ENCODE data around the gene CACNA1A. TPM values are rescaled to one million over a fixed set of nuclear protein-coding genes. Genes with fewer than 3 reads are reported as not detected.

The CACNA1A gene
- total RNA-seq, 1 experiment from 2014 or later, result not detected

DNA sequence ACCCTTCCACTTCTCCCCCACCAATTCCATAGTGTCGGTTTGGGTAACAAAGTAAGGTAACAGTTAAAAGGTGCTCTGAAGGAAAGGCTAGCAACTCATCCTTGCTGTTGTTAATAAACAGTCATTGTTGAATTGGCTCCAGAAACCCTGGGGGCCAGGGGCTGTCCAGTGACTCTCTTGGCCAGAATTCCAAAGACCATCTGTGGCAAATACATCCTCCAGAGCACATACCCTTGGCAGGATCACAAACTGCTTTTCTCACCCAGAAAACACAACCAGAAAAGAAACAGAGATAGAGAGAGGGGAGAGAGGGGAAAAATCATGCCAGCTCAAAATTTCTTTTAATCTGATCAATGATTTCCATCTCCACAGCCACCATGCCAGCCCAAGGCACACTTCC, 22.1 kb downstream of the CACNA1A start:
- no peak overlapping the region for H3K27ac ChIP-seq (ENCODE audit: low read length)
- H3K9ac ChIP-seq (ENCODE audit: low read length), result no peak overlapping the region
- H3K79me2 ChIP-seq (ENCODE audit: low read length), result no peaks in the 10 kb centered on the region
- no peak overlapping the region for H2AFZ ChIP-seq (ENCODE audit: low read length)
- no peaks in the 10 kb centered on the region for H3K27me3 ChIP-seq (ENCODE audit: low read length)
- no peaks in the 10 kb centered on the region for H3K36me3 ChIP-seq (ENCODE audit: insufficient read depth, low read length)
- H3K4me1 ChIP-seq (ENCODE audit: low read length), result no peaks in the 10 kb centered on the region
- no peaks in the 10 kb centered on the region for H4K20me1 ChIP-seq (ENCODE audit: insufficient read depth, low read depth, low read length)
- H3K9me3 ChIP-seq (ENCODE audit: low read length), result no peaks in the 10 kb centered on the region; the same call in 1 of the 2 replicates
- no peaks in the 10 kb centered on the region for H3K9me2 ChIP-seq (replicated peaks; ENCODE audit: insufficient read depth, low read length)
- H3K4me3 ChIP-seq (ENCODE audit: low read length), result no peak overlapping the region
- no peak for DNase-seq
- no peak overlapping the region for H3K4me2 ChIP-seq (ENCODE audit: low read depth, low read length, poor library complexity, severe bottlenecking)

GRCh38 chr19:13483215-13483614, 23.1 kb downstream of the CACNA1A start:
- DNase-seq, result peak; percentile 52
- no peaks in the 10 kb centered on the region; the same call in 1 of the 2 replicates for H3K9me3 ChIP-seq (ENCODE audit: low read length)
- no peak overlapping the region for H3K4me3 ChIP-seq (ENCODE audit: low read length)

GRCh38 chr19:13478576-13478975, 27.7 kb downstream of the CACNA1A start:
- Histone ChIP-seq H3K9me3 (ENCODE audit: low read length) (no peaks in the 10 kb centered on the region; the same call in 1 of the 2 replicates), H3K9me2 (replicated peaks; ENCODE audit: insufficient read depth, low read length) (no peaks in the 10 kb centered on the region), H2AFZ (ENCODE audit: low read length) (no peak overlapping the region), H4K20me1 (ENCODE audit: insufficient read depth, low read depth, low read length) (no peaks in the 10 kb centered on the region), H3K27ac (ENCODE audit: low read length) (no peak overlapping the region), H3K27me3 (ENCODE audit: low read length) (peaks cover 4% of the 10 kb centered on the region; the same call in 1 of the 2 replicates), H3K9ac (ENCODE audit: low read length) (no peak overlapping the region), H3K4me1 (ENCODE audit: low read length) (no peaks in the 10 kb centered on the region), H3K79me2 (ENCODE audit: low read length) (no peaks in the 10 kb centered on the region), H3K4me3 (ENCODE audit: low read length) (no peak overlapping the region), H3K36me3 (ENCODE audit: insufficient read depth, low read length) (no peaks in the 10 kb centered on the region), H3K4me2 (ENCODE audit: low read depth, low read length, poor library complexity, severe bottlenecking) (no peak overlapping the region)
- DNase-seq, result no peak

More at GRCh38 chr19:13483215-13483614, 23.1 kb downstream of the CACNA1A start:
- Histone ChIP-seq H3K4me1 (ENCODE audit: low read length) (no peaks in the 10 kb centered on the region), H4K20me1 (ENCODE audit: insufficient read depth, low read depth, low read length) (no peaks in the 10 kb centered on the region), H3K4me2 (ENCODE audit: low read depth, low read length, poor library complexity, severe bottlenecking) (no peak overlapping the region), H3K36me3 (ENCODE audit: insufficient read depth, low read length) (no peaks in the 10 kb centered on the region), H3K9ac (ENCODE audit: low read length) (no peak overlapping the region), H3K79me2 (ENCODE audit: low read length) (no peaks in the 10 kb centered on the region), H3K27ac (ENCODE audit: low read length) (no peak overlapping the region), H2AFZ (ENCODE audit: low read length) (no peak overlapping the region), H3K9me2 (replicated peaks; ENCODE audit: insufficient read depth, low read length) (no peaks in the 10 kb centered on the region), H3K27me3 (ENCODE audit: low read length) (no peaks in the 10 kb centered on the region)

DNA sequence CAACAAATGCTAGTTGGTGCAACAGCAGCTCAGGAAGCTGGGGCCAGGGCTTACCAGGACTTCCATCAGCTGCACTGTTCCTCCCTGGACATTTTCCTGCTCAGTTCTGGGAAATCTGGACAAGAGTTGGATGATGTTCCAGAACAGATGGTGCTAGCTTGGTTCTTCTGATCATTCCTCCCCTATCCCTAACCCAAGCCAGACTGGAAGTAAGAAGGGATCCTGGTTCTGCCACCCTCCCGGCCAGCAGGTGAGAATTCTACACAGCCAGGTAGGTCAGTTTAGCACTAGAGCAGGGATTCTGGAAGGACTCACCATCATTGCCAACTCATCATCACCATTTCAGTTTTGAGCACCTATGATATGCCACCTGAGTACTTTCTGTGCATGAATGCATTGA, 30.2 kb downstream of the CACNA1A start:
- no peak overlapping the region for H2AFZ ChIP-seq (ENCODE audit: low read length)
- H3K36me3 ChIP-seq (ENCODE audit: insufficient read depth, low read length), result no peaks in the 10 kb centered on the region
- no peak overlapping the region for H3K4me2 ChIP-seq (ENCODE audit: low read depth, low read length, poor library complexity, severe bottlenecking)
- no peaks in the 10 kb centered on the region for H3K9me2 ChIP-seq (replicated peaks; ENCODE audit: insufficient read depth, low read length)
- H3K9ac ChIP-seq (ENCODE audit: low read length), result no peak overlapping the region
- H3K9me3 ChIP-seq (ENCODE audit: low read length), result no peaks in the 10 kb centered on the region
- DNase-seq, result no peak
- no peaks in the 10 kb centered on the region for H3K4me1 ChIP-seq (ENCODE audit: low read length)
- no peaks in the 10 kb centered on the region for H3K79me2 ChIP-seq (ENCODE audit: low read length)
- no peak overlapping the region for H3K27ac ChIP-seq (ENCODE audit: low read length)
- no peak overlapping the region for H3K4me3 ChIP-seq (ENCODE audit: low read length)
- peaks cover 4% of the 10 kb centered on the region; the same call in 1 of the 2 replicates for H3K27me3 ChIP-seq (ENCODE audit: low read length)
- H4K20me1 ChIP-seq (ENCODE audit: insufficient read depth, low read depth, low read length), result no peaks in the 10 kb centered on the region

DNA sequence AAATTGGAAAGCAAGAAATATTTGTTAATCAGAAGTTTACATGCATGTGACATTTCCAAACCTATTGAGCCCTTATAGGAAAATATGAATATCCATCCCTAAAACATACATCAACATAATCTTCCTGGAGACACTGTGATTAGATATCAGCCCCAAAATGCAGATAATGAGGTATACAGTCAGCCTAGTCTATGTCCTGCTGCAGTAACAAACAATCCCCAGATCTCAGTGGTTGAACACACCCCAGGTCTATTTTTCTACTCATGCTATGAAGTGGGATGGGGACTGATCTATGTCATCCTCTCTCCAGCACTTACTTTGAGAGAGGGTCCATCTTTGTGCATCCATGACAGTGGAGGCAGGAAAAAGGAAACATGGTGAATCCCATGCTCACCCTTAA, 31.2 kb downstream of the CACNA1A start:
- Histone ChIP-seq H3K27ac (ENCODE audit: low read length) (no peak overlapping the region), H3K27me3 (ENCODE audit: low read length) (peaks cover 4% of the 10 kb centered on the region; the same call in 1 of the 2 replicates), H3K4me3 (ENCODE audit: low read length) (no peak overlapping the region), H3K9me3 (ENCODE audit: low read length) (no peaks in the 10 kb centered on the region), H3K4me2 (ENCODE audit: low read depth, low read length, poor library complexity, severe bottlenecking) (no peak overlapping the region), H3K9me2 (replicated peaks; ENCODE audit: insufficient read depth, low read length) (no peaks in the 10 kb centered on the region), H4K20me1 (ENCODE audit: insufficient read depth, low read depth, low read length) (no peaks in the 10 kb centered on the region), H3K4me1 (ENCODE audit: low read length) (no peaks in the 10 kb centered on the region), H3K79me2 (ENCODE audit: low read length) (no peaks in the 10 kb centered on the region), H3K36me3 (ENCODE audit: insufficient read depth, low read length) (no peaks in the 10 kb centered on the region), H3K9ac (ENCODE audit: low read length) (no peak overlapping the region), H2AFZ (ENCODE audit: low read length) (no peak overlapping the region)
- DNase-seq, result no peak

DNA sequence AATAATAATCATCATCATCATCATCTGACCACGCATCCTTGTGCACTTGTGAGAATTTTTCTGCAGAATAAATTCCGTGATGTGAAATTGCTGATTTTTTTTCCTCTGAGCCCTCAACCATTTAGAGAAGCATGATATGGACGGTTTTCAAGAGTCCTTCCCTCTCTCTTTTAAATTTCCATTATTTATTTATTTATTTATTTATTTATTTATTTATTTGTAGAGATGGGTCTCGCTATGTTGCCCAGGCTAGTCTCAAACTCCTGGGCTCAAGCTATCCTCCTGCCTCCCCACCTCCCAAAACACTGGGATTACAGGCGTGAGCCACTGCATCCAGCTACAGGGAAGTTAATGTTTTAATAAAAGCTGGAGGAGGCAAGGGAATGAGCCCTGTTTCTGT, 39.6 kb downstream of the CACNA1A start:
- Histone ChIP-seq H3K79me2 (ENCODE audit: low read length) (no peaks in the 10 kb centered on the region), H3K27me3 (ENCODE audit: low read length) (no peaks in the 10 kb centered on the region), H4K20me1 (ENCODE audit: insufficient read depth, low read depth, low read length) (no peaks in the 10 kb centered on the region), H3K9ac (ENCODE audit: low read length) (no peak overlapping the region), H2AFZ (ENCODE audit: low read length) (no peak overlapping the region), H3K9me3 (ENCODE audit: low read length) (no peaks in the 10 kb centered on the region), H3K9me2 (replicated peaks; ENCODE audit: insufficient read depth, low read length) (no peaks in the 10 kb centered on the region), H3K4me1 (ENCODE audit: low read length) (no peaks in the 10 kb centered on the region), H3K36me3 (ENCODE audit: insufficient read depth, low read length) (no peaks in the 10 kb centered on the region), H3K27ac (ENCODE audit: low read length) (no peak overlapping the region), H3K4me2 (ENCODE audit: low read depth, low read length, poor library complexity, severe bottlenecking) (no peak overlapping the region), H3K4me3 (ENCODE audit: low read length) (no peak overlapping the region)
- DNase-seq, result no peak

DNA sequence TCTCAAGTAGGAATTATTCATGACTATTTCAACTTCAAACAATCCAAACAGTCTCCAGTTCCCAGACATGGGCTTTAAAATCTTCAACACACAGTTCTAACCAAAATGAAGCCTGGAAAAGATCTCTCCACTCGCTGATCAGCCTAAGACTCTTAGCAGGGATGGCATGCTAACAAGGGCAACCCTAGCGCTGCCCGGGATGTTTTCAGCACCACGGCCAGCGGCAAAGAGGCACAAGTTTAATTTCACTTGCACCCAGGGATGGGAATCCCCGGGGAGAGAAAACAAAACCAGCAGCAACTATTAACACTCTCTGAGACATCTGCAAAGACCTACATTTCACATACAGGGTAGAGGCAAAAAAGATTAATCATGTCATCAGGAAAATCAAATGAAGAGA, 43.0 kb downstream of the CACNA1A start:
- no peaks in the 10 kb centered on the region for H3K79me2 ChIP-seq (ENCODE audit: low read length)
- no peaks in the 10 kb centered on the region for H4K20me1 ChIP-seq (ENCODE audit: insufficient read depth, low read depth, low read length)
- no peaks in the 10 kb centered on the region for H3K9me2 ChIP-seq (replicated peaks; ENCODE audit: insufficient read depth, low read length)
- H3K9me3 ChIP-seq (ENCODE audit: low read length), result no peaks in the 10 kb centered on the region
- no peak overlapping the region for H3K27ac ChIP-seq (ENCODE audit: low read length)
- DNase-seq, result peak; percentile 67
- no peaks in the 10 kb centered on the region for H3K27me3 ChIP-seq (ENCODE audit: low read length)
- H3K36me3 ChIP-seq (ENCODE audit: insufficient read depth, low read length), result no peaks in the 10 kb centered on the region
- H3K4me2 ChIP-seq (ENCODE audit: low read depth, low read length, poor library complexity, severe bottlenecking), result no peak overlapping the region
- no peak overlapping the region for H3K4me3 ChIP-seq (ENCODE audit: low read length)
- H2AFZ ChIP-seq (ENCODE audit: low read length), result no peak overlapping the region
- no peaks in the 10 kb centered on the region for H3K4me1 ChIP-seq (ENCODE audit: low read length)
- H3K9ac ChIP-seq (ENCODE audit: low read length), result no peak overlapping the region

- DNase-seq, result no peak
- Histone ChIP-seq H4K20me1 (ENCODE audit: insufficient read depth, low read depth, low read length) (no peaks in the 10 kb centered on the region), H3K9me2 (replicated peaks; ENCODE audit: insufficient read depth, low read length) (no peaks in the 10 kb centered on the region), H2AFZ (ENCODE audit: low read length) (no peak overlapping the region), H3K9me3 (ENCODE audit: low read length) (no peaks in the 10 kb centered on the region), H3K9ac (ENCODE audit: low read length) (no peak overlapping the region), H3K79me2 (ENCODE audit: low read length) (no peaks in the 10 kb centered on the region), H3K4me1 (ENCODE audit: low read length) (no peaks in the 10 kb centered on the region), H3K4me3 (ENCODE audit: low read length) (no peak overlapping the region), H3K36me3 (ENCODE audit: insufficient read depth, low read length) (no peaks in the 10 kb centered on the region), H3K4me2 (ENCODE audit: low read depth, low read length, poor library complexity, severe bottlenecking) (no peak overlapping the region), H3K27ac (ENCODE audit: low read length) (no peak overlapping the region), H3K27me3 (ENCODE audit: low read length) (no peaks in the 10 kb centered on the region)
These were observed 44.7 kb downstream of the CACNA1A start for GRCh38 chr19:13461536-13461935.

GRCh38 chr19:13460045-13460444, 46.2 kb downstream of the CACNA1A start:
- Histone ChIP-seq H3K36me3 (ENCODE audit: insufficient read depth, low read length) (no peaks in the 10 kb centered on the region), H3K4me1 (ENCODE audit: low read length) (no peaks in the 10 kb centered on the region), H3K27ac (ENCODE audit: low read length) (no peak overlapping the region), H3K9me2 (replicated peaks; ENCODE audit: insufficient read depth, low read length) (no peaks in the 10 kb centered on the region), H3K9ac (ENCODE audit: low read length) (no peak overlapping the region), H3K4me3 (ENCODE audit: low read length) (no peak overlapping the region), H3K79me2 (ENCODE audit: low read length) (no peaks in the 10 kb centered on the region), H4K20me1 (ENCODE audit: insufficient read depth, low read depth, low read length) (no peaks in the 10 kb centered on the region), H3K9me3 (ENCODE audit: low read length) (no peaks in the 10 kb centered on the region), H3K4me2 (ENCODE audit: low read depth, low read length, poor library complexity, severe bottlenecking) (no peak overlapping the region), H2AFZ (ENCODE audit: low read length) (no peak overlapping the region), H3K27me3 (ENCODE audit: low read length) (no peaks in the 10 kb centered on the region)
- no peak for DNase-seq
